ENCODE data around the gene PRKG1.

GRCh38 chr10:51255381-51255780 lies 181.1 kb downstream of the PRKG1 start:
- TF ChIP-seq POLR2AphosphoS5 (IDR thresholded peaks at IDR 0.05; ENCODE audit: low read depth, low read length) (no peak), POLR2A (IDR thresholded peaks at IDR 0.05; ENCODE audit: low read depth, low read length) (no peak), PAX5 (IDR thresholded peaks at IDR 0.05; ENCODE audit: insufficient read depth, low read length, severe bottlenecking) (no peak)

Data from GM12891 (cell line).